Endothelial cell of umbilical vein (primary cell): ENCODE results near the gene PTP4A1. TPM values are rescaled to one million over a fixed set of nuclear protein-coding genes. Genes with fewer than 3 reads are reported as not detected.

Experiments
- BruUV-seq: library from RNA; stranded (reverse); fragments of 400-500 nt; replicated peaks from 2 replicates; lab custom pipeline; 2021; lab: Mats Ljungman, UMichigan
- CTCF ChIA-PET: fragments of 300-600, 350-600 bp; sonication (Branson Sonifier 250); formaldehyde crosslinking; loops from one replicate; lab custom pipeline; 2021; ENCODE audit warnings: antibody characterized with exemption, inconsistent platforms; lab: Charles Lee
- POLR2A ChIA-PET: fragments of 300-600, 350-600 bp; sonication (Branson Sonifier 250); formaldehyde crosslinking; loops from one replicate; lab custom pipeline; 2021; ENCODE audit warnings: antibody characterized with exemption, inconsistent platforms; lab: Charles Lee
- DNase-seq: peaks from one replicate; pipeline ENCODE4 v3.0.0-alpha.2; 2011; ENCODE audit warnings: low read depth, low spot score
- FAIRE-seq: peaks from 2 replicates; lab custom pipeline; 2011; peaks lifted over from hg19 to GRCh38; lab: Jason Lieb, UNC
- H2AFZ ChIP-seq: 2 replicates; pipeline ENCODE4 v1.6.0; 2012; ENCODE audit warnings: low read depth, low read length, control low read depth, inconsistent platforms
- H3K27ac ChIP-seq: 2 replicates; pipeline ENCODE4 v1.5.1; 2011; ENCODE audit warnings: low read depth, mild to moderate bottlenecking, control low read depth, low read length, moderate library complexity; ENCODE audit not compliant: insufficient read depth
- H3K27me3 ChIP-seq, 2 experiments: 2 replicates each; pipeline versions ENCODE4 v1.6.0 to v1.6.1; 2011; ENCODE audit warnings: low read length in 2 of 2, mixed read lengths in 1 of 2; ENCODE audit not compliant: control insufficient read depth in 2 of 2, insufficient read depth in 2 of 2
- H3K36me3 ChIP-seq, 2 experiments: 2 replicates in 1 of 2; 3 replicates in 1 of 2; pipeline ENCODE4 v1.5.1; 2011; ENCODE audit warnings: low read length in 2 of 2, mild to moderate bottlenecking in 1 of 2, moderate library complexity in 1 of 2; ENCODE audit not compliant: control insufficient read depth in 2 of 2, insufficient read depth in 2 of 2; ENCODE audit errors: extremely low read depth in 1 of 2
- H3K4me1 ChIP-seq: 3 replicates; pipeline ENCODE4 v1.5.1; 2011; ENCODE audit warnings: mild to moderate bottlenecking, low read length; ENCODE audit not compliant: control insufficient read depth, insufficient read depth; ENCODE audit errors: extremely low read depth
- H3K4me2 ChIP-seq: 2 replicates; pipeline ENCODE4 v1.6.1; 2011; ENCODE audit warnings: low read length, control low read depth, mixed read lengths; ENCODE audit not compliant: insufficient read depth
- H3K4me3 ChIP-seq, 3 experiments: fragments of 200-600 bp in 1 of 3; sonication (generic), shearing (Covaris generic) in 1 of 3; replicated peaks in 1 of 3; 2 replicates each; pipeline ENCODE4 v1.5.1; 2011 to 2016; ENCODE audit warnings: control low read depth in 3 of 3, low read length in 3 of 3, mild to moderate bottlenecking in 2 of 3, inconsistent platforms in 1 of 3, low read depth in 1 of 3, moderate library complexity in 1 of 3; ENCODE audit not compliant: insufficient read depth in 1 of 3
- H3K79me2 ChIP-seq: 2 replicates; pipeline ENCODE4 v1.6.0; 2012; ENCODE audit warnings: low read length, inconsistent platforms; ENCODE audit not compliant: control insufficient read depth, insufficient read depth
- H3K9ac ChIP-seq: replicated peaks from 2 replicates; pipeline ENCODE3; 2011; ENCODE audit warnings: low read length, control low read depth; ENCODE audit not compliant: insufficient read depth; ENCODE audit errors: extremely low read depth
- H3K9me1 ChIP-seq: replicated peaks from 3 replicates; pipeline ENCODE4 v1.6.0; 2011; ENCODE audit warnings: mild to moderate bottlenecking, low read length; ENCODE audit not compliant: control insufficient read depth, insufficient read depth; ENCODE audit errors: extremely low read depth
- H3K9me3 ChIP-seq: replicated peaks from 2 replicates; pipeline ENCODE4 v1.5.1; 2012; ENCODE audit warnings: low read length, inconsistent platforms; ENCODE audit not compliant: control insufficient read depth, insufficient read depth
- H4K20me1 ChIP-seq: replicated peaks from 2 replicates; pipeline ENCODE3; 2011; ENCODE audit warnings: mild to moderate bottlenecking, low read length; ENCODE audit not compliant: control insufficient read depth, insufficient read depth; ENCODE audit errors: extremely low read depth
- FOS ChIP-seq: IDR thresholded peaks from 2 replicates; pipeline ENCODE4 v1.6.1; 2011; ENCODE audit warnings: mild to moderate bottlenecking, low read length, moderate library complexity, borderline replicate concordance; ENCODE audit not compliant: insufficient read depth
- GATA2 ChIP-seq: IDR thresholded peaks from 2 replicates; pipeline ENCODE4 v1.7.0; 2011; ENCODE audit warnings: low read depth, mild to moderate bottlenecking, moderate library complexity, mixed read lengths, low read length; ENCODE audit not compliant: insufficient read length, insufficient read depth
- MYC ChIP-seq: IDR thresholded peaks from one replicate; pipeline ENCODE4 v1.6.1; 2011; ENCODE audit warnings: mild to moderate bottlenecking, low read depth, low read length
- POLR2A ChIP-seq: IDR thresholded peaks from 2 replicates; pipeline ENCODE4 v1.6.1; 2012; ENCODE audit warnings: low read depth, mild to moderate bottlenecking, control low read depth, low read length
- POLR2AphosphoS5 ChIP-seq: IDR thresholded peaks from 2 replicates; pipeline ENCODE4 v1.6.1; 2012; ENCODE audit warnings: low read depth, mild to moderate bottlenecking, control low read depth, low read length, moderate library complexity; ENCODE audit not compliant: insufficient read depth
- dilution Hi-C: fragments of 300-500 bp; cut with MboI; formaldehyde crosslinking; loops from one replicate; pipeline ENCODE4 v1.15.0; 2019; ENCODE audit warnings: low sequenced_read_pairs; ENCODE audit not compliant: extremely low pct_ligation_motif_present
- intact Hi-C: fragments of 100-400 bp; cut with micrococcal nuclease; formaldehyde crosslinking; loops from one replicate; pipeline ENCODE4 v1.10.0; 2022
- polyA plus RNA-seq, 4 experiments: library from polyadenylated mRNA; depleted of rRNA in 3 of 4; stranded (reverse) in 3 of 4; unstranded in 1 of 4; fragments of >200 nt; gene quantifications; 2 replicates each; pipeline versions ENCODE4 v1.2.1 to v1.2.3, GENCODE V29; 2011 to 2012; ENCODE audit warnings: missing spikeins in 1 of 4
- total RNA-seq: library from RNA; stranded (reverse); gene quantifications from 2 replicates; pipeline ENCODE4 v1.2.3, GENCODE V29; 2021
- TF ChIP-seq, protein P1 (sequence below), 2 donors: IDR thresholded peaks; 1 replicate in 1 of 2; 2 replicates in 1 of 2; pipeline ENCODE4 v1.5.1; 2011; ENCODE audit warnings: low read length in 2 of 2, mild to moderate bottlenecking in 2 of 2, moderate library complexity in 2 of 2, control low read depth in 1 of 2, inconsistent platforms in 1 of 2, low read depth in 1 of 2; ENCODE audit not compliant: insufficient read depth in 1 of 2; ENCODE audit errors: extremely low read depth in 1 of 2
- TF ChIP-seq, protein P2 (sequence below): IDR thresholded peaks from 2 replicates; pipeline ENCODE4 v1.6.1; 2011; ENCODE audit not compliant: insufficient read depth, insufficient read length

The PTP4A1 gene
- total and polyA plus RNA-seq, 2 donors (not counting 3 experiments of a cell fraction or from before 2014, with no cell fraction given): 10.8 to 58.4 TPM

DNA sequence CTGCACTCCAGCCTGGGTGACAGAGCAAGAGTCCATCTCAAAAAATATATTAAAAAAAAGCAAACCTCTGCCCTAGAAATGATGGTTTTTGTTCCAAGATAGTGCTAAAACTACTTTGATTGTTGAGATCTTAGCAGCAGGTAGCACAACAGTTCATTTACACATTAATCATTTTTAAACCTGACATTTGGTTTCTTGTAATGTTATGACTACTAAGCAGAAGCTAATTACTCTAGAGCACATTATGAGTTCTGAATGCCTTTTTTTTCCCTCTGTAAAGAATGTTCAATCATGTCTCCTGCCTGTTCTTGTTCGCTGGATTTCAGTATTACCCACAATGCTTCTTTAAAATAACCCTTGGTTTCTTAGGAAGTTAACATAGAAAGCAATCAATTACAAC is 38.7 kb downstream of the PTP4A1 start:
- intact Hi-C loops: no loop called here
- no peak for TF ChIP-seq POLR2A
- TF ChIP-seq, protein P1, sequence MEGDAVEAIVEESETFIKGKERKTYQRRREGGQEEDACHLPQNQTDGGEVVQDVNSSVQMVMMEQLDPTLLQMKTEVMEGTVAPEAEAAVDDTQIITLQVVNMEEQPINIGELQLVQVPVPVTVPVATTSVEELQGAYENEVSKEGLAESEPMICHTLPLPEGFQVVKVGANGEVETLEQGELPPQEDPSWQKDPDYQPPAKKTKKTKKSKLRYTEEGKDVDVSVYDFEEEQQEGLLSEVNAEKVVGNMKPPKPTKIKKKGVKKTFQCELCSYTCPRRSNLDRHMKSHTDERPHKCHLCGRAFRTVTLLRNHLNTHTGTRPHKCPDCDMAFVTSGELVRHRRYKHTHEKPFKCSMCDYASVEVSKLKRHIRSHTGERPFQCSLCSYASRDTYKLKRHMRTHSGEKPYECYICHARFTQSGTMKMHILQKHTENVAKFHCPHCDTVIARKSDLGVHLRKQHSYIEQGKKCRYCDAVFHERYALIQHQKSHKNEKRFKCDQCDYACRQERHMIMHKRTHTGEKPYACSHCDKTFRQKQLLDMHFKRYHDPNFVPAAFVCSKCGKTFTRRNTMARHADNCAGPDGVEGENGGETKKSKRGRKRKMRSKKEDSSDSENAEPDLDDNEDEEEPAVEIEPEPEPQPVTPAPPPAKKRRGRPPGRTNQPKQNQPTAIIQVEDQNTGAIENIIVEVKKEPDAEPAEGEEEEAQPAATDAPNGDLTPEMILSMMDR (IDR thresholded peaks at IDR 0.05; ENCODE audit: extremely low read depth in 1 of 2, insufficient read depth in 1 of 2, low read depth in 1 of 2, low read length in 2 of 2): no peak
- TF ChIP-seq GATA2: no peak
- TF ChIP-seq, protein P2, sequence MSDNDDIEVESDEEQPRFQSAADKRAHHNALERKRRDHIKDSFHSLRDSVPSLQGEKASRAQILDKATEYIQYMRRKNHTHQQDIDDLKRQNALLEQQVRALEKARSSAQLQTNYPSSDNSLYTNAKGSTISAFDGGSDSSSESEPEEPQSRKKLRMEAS: no peak
- TF ChIP-seq POLR2AphosphoS5: no peak
- no peak for TF ChIP-seq MYC
- TF ChIP-seq FOS: no peak
- no peaks in the 10 kb centered on the region for H3K9me1 ChIP-seq

More for the DNA sequence above, 38.7 kb downstream of the PTP4A1 start:
- no peaks in the 10 kb centered on the region for H4K20me1 ChIP-seq
- no peaks in the 10 kb centered on the region for H3K27me3 ChIP-seq
- no peak overlapping the region for H2AFZ ChIP-seq
- H3K4me3 ChIP-seq: no peak overlapping the region
- no peak overlapping the region for H3K9ac ChIP-seq
- DNase-seq (no peak), FAIRE-seq (no peak)
- H3K9me3 ChIP-seq: no peaks in the 10 kb centered on the region
- H3K79me2 ChIP-seq: no peaks in the 10 kb centered on the region
- H3K36me3 ChIP-seq: no peaks in the 10 kb centered on the region
- H3K4me2 ChIP-seq: no peak overlapping the region
- no peak overlapping the region for H3K27ac ChIP-seq
- no TSS peak for BruUV-seq
- POLR2A ChIA-PET: no interaction called here
- dilution Hi-C loops: no loop called here
- no peaks in the 10 kb centered on the region for H3K4me1 ChIP-seq
- CTCF ChIA-PET: interaction anchor here (4.0 kb wide), 1 partner anchor 13 kb away, joined by 25 read pairs; no protein-coding TSS in a partner anchor
